GM12878 (cell line): ENCODE data around the gene IFT88. TPM values are rescaled to one million over a fixed set of nuclear protein-coding genes. Genes with fewer than 3 reads are reported as not detected.

ENCODE experiments used
- ATAC-seq: fragments of 200-7000 bp; cut with Tn5 transposase; 3 replicates; pipeline ENCODE4 v1.9.1; 2020; ENCODE audit warnings: mild to moderate bottlenecking, moderate library complexity
- BruUV-seq: library from RNA; stranded (reverse); fragments of 400-500 nt; replicated peaks from 2 replicates; lab custom pipeline; 2021; lab: Mats Ljungman, UMichigan
- CTCF ChIA-PET: fragments of 300-600 bp; sonication (Branson Sonifier 250); formaldehyde crosslinking; extraction: SDS; loops from one replicate; lab custom pipeline; 2021; ENCODE audit warnings: inconsistent platforms; lab: Yijun Ruan, JAX
- POLR2A ChIA-PET: fragments of 350-600 bp; formaldehyde crosslinking; extraction: SDS; loops from one replicate; lab custom pipeline; 2021; ENCODE audit warnings: inconsistent platforms; lab: Charles Lee
- RAD21 ChIA-PET: fragments of 300-600 bp; sonication (Branson Sonifier 250); formaldehyde crosslinking; loops from one replicate; lab custom pipeline; 2023; ENCODE audit warnings: antibody characterized with exemption; ENCODE audit not compliant: unreplicated experiment; lab: Charles Lee
- SMC1A ChIA-PET: fragments of 300-600 bp; sonication (Branson Sonifier 250); formaldehyde crosslinking; loops from one replicate; lab custom pipeline; 2023; ENCODE audit not compliant: unreplicated experiment, uncharacterized antibody; lab: Charles Lee
- DNase-seq: peaks from one replicate; pipeline ENCODE4 v3.0.0-alpha.2; 2011; ENCODE audit warnings: low read depth, low spot score
- FAIRE-seq: peaks from 3 replicates; lab custom pipeline; 2011; peaks lifted over from hg19 to GRCh38; lab: Jason Lieb, UNC
- H2AFZ ChIP-seq: 2 replicates; pipeline ENCODE4 v1.6.0; 2011; ENCODE audit warnings: low read depth, low read length, control low read depth; ENCODE audit not compliant: control insufficient read depth
- H3K27ac ChIP-seq: 2 replicates; pipeline ENCODE4 v1.5.1; 2011; ENCODE audit warnings: control low read depth; ENCODE audit not compliant: control insufficient read depth, insufficient read depth
- H3K27me3 ChIP-seq, 2 experiments: replicated peaks in 1 of 2; 2 replicates each; pipeline versions ENCODE4 v1.6.0 to v1.6.1; 2011; ENCODE audit warnings: low read length in 1 of 2; ENCODE audit not compliant: control insufficient read depth in 2 of 2, insufficient read depth in 2 of 2
- H3K36me3 ChIP-seq, 2 experiments: 2 replicates each; pipeline ENCODE4 v1.5.1; 2011; ENCODE audit warnings: low read length in 1 of 2; ENCODE audit not compliant: control insufficient read depth in 2 of 2, insufficient read depth in 2 of 2
- H3K4me1 ChIP-seq: 2 replicates; pipeline ENCODE4 v1.6.1; 2011; ENCODE audit warnings: mild to moderate bottlenecking, low read length, moderate library complexity, mixed read lengths; ENCODE audit not compliant: control insufficient read depth, insufficient read depth
- H3K4me2 ChIP-seq: 2 replicates; pipeline ENCODE4 v1.6.0; 2011; ENCODE audit warnings: control low read depth; ENCODE audit not compliant: control insufficient read depth, insufficient read depth
- H3K4me3 ChIP-seq: fragments of 200-600 bp; sonication (generic); 2 replicates; pipeline ENCODE4 v1.5.1; 2016
- H3K79me2 ChIP-seq: 2 replicates; pipeline ENCODE4 v1.6.0; 2011; ENCODE audit warnings: low read length; ENCODE audit not compliant: control insufficient read depth, insufficient read depth
- H3K9ac ChIP-seq: 2 replicates; pipeline ENCODE4 v1.8.0; 2011; ENCODE audit warnings: low read length, control low read depth, mixed read lengths; ENCODE audit not compliant: control insufficient read depth, insufficient read depth
- H3K9me3 ChIP-seq: replicated peaks from 3 replicates; pipeline ENCODE4 v1.5.1; 2011; ENCODE audit warnings: mild to moderate bottlenecking, low read length; ENCODE audit not compliant: control insufficient read depth, insufficient read depth
- H4K20me1 ChIP-seq: 2 replicates; pipeline ENCODE4 v1.6.0; 2011; ENCODE audit not compliant: control insufficient read depth, insufficient read depth
- BCL11A ChIP-seq: IDR thresholded peaks from 2 replicates; pipeline ENCODE4 v1.6.1; 2011; ENCODE audit warnings: low read depth, low read length
- IKZF2 ChIP-seq, 2 experiments: fragments of 450-650 bp; IDR thresholded peaks; 2 replicates each; pipeline ENCODE4 v1.6.1; 2017; ENCODE audit warnings: mild to moderate bottlenecking in 2 of 2, moderate library complexity in 2 of 2
- IRF4 ChIP-seq: IDR thresholded peaks from 2 replicates; pipeline ENCODE4 v1.6.1; 2011; ENCODE audit warnings: low read depth, low read length
- NR2F1 ChIP-seq: fragments of 450-650 bp; conservative IDR thresholded peaks from 2 replicates; pipeline ENCODE4 v1.6.1; 2017; ENCODE audit warnings: mild to moderate bottlenecking
- TCF7 ChIP-seq: IDR thresholded peaks from 2 replicates; pipeline ENCODE4 v1.6.1; 2014; ENCODE audit warnings: antibody characterized with exemption, borderline replicate concordance
- WGBS: methylation state at CpG from one replicate; pipeline ENCODE4 v1.1.6; 2016; ENCODE audit warnings: low lambda C conversion rate; ENCODE audit not compliant: insufficient replicate concordance, insufficient coverage; ENCODE audit errors: missing lambda C conversion rate; 5-methylcytosine and 5-hydroxymethylcytosine counted together
- in situ Hi-C: fragments of 300-500 bp; cut with MboI; formaldehyde crosslinking; loops from 9 replicates; pipeline ENCODE4 v1.14.3; 2018; ENCODE audit warnings: mixed read lengths
- intact Hi-C: fragments of 100-400 bp; cut with micrococcal nuclease; formaldehyde crosslinking; loops from one replicate; pipeline ENCODE4 v1.14.2; 2022; ENCODE audit not compliant: unreplicated experiment
- polyA plus RNA-seq, 11 experiments: library from polyadenylated mRNA; depleted of rRNA in 4 of 11; unstranded in 6 of 11; stranded (reverse) in 5 of 11; fragments of >200 nt; fragmentation: Nextera tagmentation in 4 of 11; fragmentation: Illumina TruSeq in 1 of 11; extraction: Ambion mirVana in 4 of 11; extraction: Trizol in 1 of 11; gene quantifications; 1 replicate in 1 of 11; 2 replicates in 10 of 11; pipeline versions ENCODE4 v1.2.1 to v1.2.3, GENCODE V29; 2011 to 2016; ENCODE audit warnings: inconsistent platforms in 2 of 11, missing spikeins in 2 of 11, low read depth in 1 of 11
- total RNA-seq, 4 experiments: library from RNA; depleted of rRNA in 3 of 4; stranded (reverse); fragments of >200 nt in 3 of 4; fragmentation: Illumina TruSeq in 1 of 4; extraction: Trizol in 1 of 4; gene quantifications; 2 replicates each; pipeline versions ENCODE4 v1.2.1 to v1.2.3, GENCODE V29; 2013 to 2021
- TF ChIP-seq, protein P1 (sequence below): fragments of 450-650 bp; IDR thresholded peaks from 2 replicates; pipeline ENCODE4 v1.6.1; 2017; ENCODE audit warnings: mild to moderate bottlenecking, moderate library complexity
- TF ChIP-seq, protein P2 (sequence below): fragments of 450-650 bp; IDR thresholded peaks from 2 replicates; pipeline ENCODE4 v1.6.1; 2016; ENCODE audit warnings: mild to moderate bottlenecking
- TF ChIP-seq, protein P3 (sequence below): IDR thresholded peaks from 2 replicates; pipeline ENCODE4 v1.6.1; 2011; ENCODE audit warnings: low read depth, mild to moderate bottlenecking, low read length, moderate library complexity, borderline replicate concordance; ENCODE audit errors: extremely low read depth
- TF ChIP-seq, protein P4 (sequence below): fragments of 450-650 bp; IDR thresholded peaks from 2 replicates; pipeline ENCODE4 v1.6.1; 2017; ENCODE audit warnings: low read depth, mild to moderate bottlenecking, moderate library complexity
- TF ChIP-seq, protein P5 (sequence below): fragments of 450-650 bp; IDR thresholded peaks from 2 replicates; pipeline ENCODE4 v1.6.1; 2016; ENCODE audit warnings: mild to moderate bottlenecking, moderate library complexity, borderline replicate concordance

The IFT88 gene
- total and polyA plus RNA-seq, 10 of the 15 experiments (the other 5 are each of a cell fraction or from before 2014, with no cell fraction given): 2.9 to 5.6 (median 4.1) TPM

GRCh38 chr13:20719783-20720182 is 152.8 kb downstream of the IFT88 start (continued):
- TF ChIP-seq, protein P1, sequence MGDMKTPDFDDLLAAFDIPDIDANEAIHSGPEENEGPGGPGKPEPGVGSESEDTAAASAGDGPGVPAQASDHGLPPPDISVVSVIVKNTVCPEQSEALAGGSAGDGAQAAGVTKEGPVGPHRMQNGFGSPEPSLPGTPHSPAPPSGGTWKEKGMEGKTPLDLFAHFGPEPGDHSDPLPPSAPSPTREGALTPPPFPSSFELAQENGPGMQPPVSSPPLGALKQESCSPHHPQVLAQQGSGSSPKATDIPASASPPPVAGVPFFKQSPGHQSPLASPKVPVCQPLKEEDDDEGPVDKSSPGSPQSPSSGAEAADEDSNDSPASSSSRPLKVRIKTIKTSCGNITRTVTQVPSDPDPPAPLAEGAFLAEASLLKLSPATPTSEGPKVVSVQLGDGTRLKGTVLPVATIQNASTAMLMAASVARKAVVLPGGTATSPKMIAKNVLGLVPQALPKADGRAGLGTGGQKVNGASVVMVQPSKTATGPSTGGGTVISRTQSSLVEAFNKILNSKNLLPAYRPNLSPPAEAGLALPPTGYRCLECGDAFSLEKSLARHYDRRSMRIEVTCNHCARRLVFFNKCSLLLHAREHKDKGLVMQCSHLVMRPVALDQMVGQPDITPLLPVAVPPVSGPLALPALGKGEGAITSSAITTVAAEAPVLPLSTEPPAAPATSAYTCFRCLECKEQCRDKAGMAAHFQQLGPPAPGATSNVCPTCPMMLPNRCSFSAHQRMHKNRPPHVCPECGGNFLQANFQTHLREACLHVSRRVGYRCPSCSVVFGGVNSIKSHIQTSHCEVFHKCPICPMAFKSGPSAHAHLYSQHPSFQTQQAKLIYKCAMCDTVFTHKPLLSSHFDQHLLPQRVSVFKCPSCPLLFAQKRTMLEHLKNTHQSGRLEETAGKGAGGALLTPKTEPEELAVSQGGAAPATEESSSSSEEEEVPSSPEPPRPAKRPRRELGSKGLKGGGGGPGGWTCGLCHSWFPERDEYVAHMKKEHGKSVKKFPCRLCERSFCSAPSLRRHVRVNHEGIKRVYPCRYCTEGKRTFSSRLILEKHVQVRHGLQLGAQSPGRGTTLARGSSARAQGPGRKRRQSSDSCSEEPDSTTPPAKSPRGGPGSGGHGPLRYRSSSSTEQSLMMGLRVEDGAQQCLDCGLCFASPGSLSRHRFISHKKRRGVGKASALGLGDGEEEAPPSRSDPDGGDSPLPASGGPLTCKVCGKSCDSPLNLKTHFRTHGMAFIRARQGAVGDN: no peak
- TF ChIP-seq TCF7: no peak

GRCh38 chr13:20720499-20720898 is 153.5 kb downstream of the IFT88 start:
- 71% methylated on average over 10 of the region's 11 CpGs for WGBS
- no peak overlapping the region for H3K4me2 ChIP-seq
- DNase-seq (no peak), FAIRE-seq (no peak), ATAC-seq (no peak)
- BruUV-seq: no TSS peak
- ChIA-PET RAD21 (no interaction called here), POLR2A (no interaction called here), CTCF (no interaction called here), SMC1A (no interaction called here)
- H3K4me3 ChIP-seq: no peak overlapping the region
- no peaks in the 10 kb centered on the region for H3K79me2 ChIP-seq
- no peak overlapping the region for H3K27ac ChIP-seq
- no peaks in the 10 kb centered on the region for H3K36me3 ChIP-seq
- H2AFZ ChIP-seq: no peak overlapping the region
- in situ Hi-C loops (no loop called here), intact Hi-C loops (no loop called here)
- peaks cover 0 to 3% of the 10 kb centered on the region in 2 experiments; a peak in 3 of 4 replicates for H3K27me3 ChIP-seq
- H4K20me1 ChIP-seq: no peaks in the 10 kb centered on the region
- H3K9me3 ChIP-seq: no peaks in the 10 kb centered on the region
- no peak overlapping the region for H3K9ac ChIP-seq
- no peaks in the 10 kb centered on the region for H3K4me1 ChIP-seq
- TF ChIP-seq, protein P2, sequence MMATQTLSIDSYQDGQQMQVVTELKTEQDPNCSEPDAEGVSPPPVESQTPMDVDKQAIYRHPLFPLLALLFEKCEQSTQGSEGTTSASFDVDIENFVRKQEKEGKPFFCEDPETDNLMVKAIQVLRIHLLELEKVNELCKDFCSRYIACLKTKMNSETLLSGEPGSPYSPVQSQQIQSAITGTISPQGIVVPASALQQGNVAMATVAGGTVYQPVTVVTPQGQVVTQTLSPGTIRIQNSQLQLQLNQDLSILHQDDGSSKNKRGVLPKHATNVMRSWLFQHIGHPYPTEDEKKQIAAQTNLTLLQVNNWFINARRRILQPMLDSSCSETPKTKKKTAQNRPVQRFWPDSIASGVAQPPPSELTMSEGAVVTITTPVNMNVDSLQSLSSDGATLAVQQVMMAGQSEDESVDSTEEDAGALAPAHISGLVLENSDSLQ: no peak
- TF ChIP-seq, protein P3, sequence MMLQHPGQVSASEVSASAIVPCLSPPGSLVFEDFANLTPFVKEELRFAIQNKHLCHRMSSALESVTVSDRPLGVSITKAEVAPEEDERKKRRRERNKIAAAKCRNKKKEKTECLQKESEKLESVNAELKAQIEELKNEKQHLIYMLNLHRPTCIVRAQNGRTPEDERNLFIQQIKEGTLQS: no peak
- TF ChIP-seq IRF4 (no peak), BCL11A (no peak), IKZF2 (IDR thresholded peaks at IDR 0.05) (no peak), NR2F1 (no peak)
- TF ChIP-seq, protein P4, sequence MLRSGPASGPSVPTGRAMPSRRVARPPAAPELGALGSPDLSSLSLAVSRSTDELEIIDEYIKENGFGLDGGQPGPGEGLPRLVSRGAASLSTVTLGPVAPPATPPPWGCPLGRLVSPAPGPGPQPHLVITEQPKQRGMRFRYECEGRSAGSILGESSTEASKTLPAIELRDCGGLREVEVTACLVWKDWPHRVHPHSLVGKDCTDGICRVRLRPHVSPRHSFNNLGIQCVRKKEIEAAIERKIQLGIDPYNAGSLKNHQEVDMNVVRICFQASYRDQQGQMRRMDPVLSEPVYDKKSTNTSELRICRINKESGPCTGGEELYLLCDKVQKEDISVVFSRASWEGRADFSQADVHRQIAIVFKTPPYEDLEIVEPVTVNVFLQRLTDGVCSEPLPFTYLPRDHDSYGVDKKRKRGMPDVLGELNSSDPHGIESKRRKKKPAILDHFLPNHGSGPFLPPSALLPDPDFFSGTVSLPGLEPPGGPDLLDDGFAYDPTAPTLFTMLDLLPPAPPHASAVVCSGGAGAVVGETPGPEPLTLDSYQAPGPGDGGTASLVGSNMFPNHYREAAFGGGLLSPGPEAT: no peak
- TF ChIP-seq, protein P5, sequence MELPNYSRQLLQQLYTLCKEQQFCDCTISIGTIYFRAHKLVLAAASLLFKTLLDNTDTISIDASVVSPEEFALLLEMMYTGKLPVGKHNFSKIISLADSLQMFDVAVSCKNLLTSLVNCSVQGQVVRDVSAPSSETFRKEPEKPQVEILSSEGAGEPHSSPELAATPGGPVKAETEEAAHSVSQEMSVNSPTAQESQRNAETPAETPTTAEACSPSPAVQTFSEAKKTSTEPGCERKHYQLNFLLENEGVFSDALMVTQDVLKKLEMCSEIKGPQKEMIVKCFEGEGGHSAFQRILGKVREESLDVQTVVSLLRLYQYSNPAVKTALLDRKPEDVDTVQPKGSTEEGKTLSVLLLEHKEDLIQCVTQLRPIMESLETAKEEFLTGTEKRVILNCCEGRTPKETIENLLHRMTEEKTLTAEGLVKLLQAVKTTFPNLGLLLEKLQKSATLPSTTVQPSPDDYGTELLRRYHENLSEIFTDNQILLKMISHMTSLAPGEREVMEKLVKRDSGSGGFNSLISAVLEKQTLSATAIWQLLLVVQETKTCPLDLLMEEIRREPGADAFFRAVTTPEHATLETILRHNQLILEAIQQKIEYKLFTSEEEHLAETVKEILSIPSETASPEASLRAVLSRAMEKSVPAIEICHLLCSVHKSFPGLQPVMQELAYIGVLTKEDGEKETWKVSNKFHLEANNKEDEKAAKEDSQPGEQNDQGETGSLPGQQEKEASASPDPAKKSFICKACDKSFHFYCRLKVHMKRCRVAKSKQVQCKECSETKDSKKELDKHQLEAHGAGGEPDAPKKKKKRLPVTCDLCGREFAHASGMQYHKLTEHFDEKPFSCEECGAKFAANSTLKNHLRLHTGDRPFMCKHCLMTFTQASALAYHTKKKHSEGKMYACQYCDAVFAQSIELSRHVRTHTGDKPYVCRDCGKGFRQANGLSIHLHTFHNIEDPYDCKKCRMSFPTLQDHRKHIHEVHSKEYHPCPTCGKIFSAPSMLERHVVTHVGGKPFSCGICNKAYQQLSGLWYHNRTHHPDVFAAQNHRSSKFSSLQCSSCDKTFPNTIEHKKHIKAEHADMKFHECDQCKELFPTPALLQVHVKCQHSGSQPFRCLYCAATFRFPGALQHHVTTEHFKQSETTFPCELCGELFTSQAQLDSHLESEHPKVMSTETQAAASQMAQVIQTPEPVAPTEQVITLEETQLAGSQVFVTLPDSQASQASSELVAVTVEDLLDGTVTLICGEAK: no peak
